Activated CD8-positive, alpha-beta T cell treated with anti-CD3 and anti-CD28 coated beads for 36 hours (primary cell): ENCODE results near the gene ZNF556. TPM values are rescaled to one million over a fixed set of nuclear protein-coding genes. Genes with fewer than 3 reads are reported as not detected.

Experiments used
- ATAC-seq: fragments of 200-7000 bp; cut with Tn5 transposase; one replicate; pipeline ENCODE4 v1.10.0; 2021; ENCODE audit warnings: mild to moderate bottlenecking, moderate library complexity
- CTCF ChIA-PET: fragments of 350-600 bp; sonication (Branson Sonifier 250); formaldehyde crosslinking; loops from one replicate; lab custom pipeline; 2021; ENCODE audit warnings: antibody characterized with exemption; lab: Charles Lee
- POLR2A ChIA-PET: fragments of 350-600 bp; sonication (Branson Sonifier 250); formaldehyde crosslinking; loops from one replicate; lab custom pipeline; 2021; ENCODE audit warnings: antibody characterized with exemption; lab: Charles Lee
- DNase-seq: peaks from one replicate; pipeline ENCODE4 v3.0.0-alpha.2; 2020
- H3K27ac Mint-ChIP-seq: one replicate; pipeline ENCODE4 v1.8.0; 2021; ENCODE audit warnings: mild to moderate bottlenecking, mixed read lengths
- H3K27me3 Mint-ChIP-seq: one replicate; pipeline ENCODE4 v1.8.0; 2021; ENCODE audit warnings: mixed read lengths
- H3K36me3 Mint-ChIP-seq: one replicate; pipeline ENCODE4 v1.8.0; 2021; ENCODE audit warnings: low read depth, mixed read lengths
- H3K4me1 Mint-ChIP-seq: one replicate; pipeline ENCODE4 v1.8.0; 2021; ENCODE audit warnings: low read depth, mixed read lengths
- H3K4me3 Mint-ChIP-seq: one replicate; pipeline ENCODE4 v1.8.0; 2021; ENCODE audit warnings: mild to moderate bottlenecking, moderate library complexity, mixed read lengths
- H3K9me3 Mint-ChIP-seq: one replicate; pipeline ENCODE4 v1.8.0; 2021; ENCODE audit warnings: mixed read lengths
- intact Hi-C: fragments of 100-400 bp; cut with micrococcal nuclease; formaldehyde crosslinking; loops from one replicate; pipeline ENCODE4 v1.10.0; 2022
- total RNA-seq, 2 experiments: library from RNA; stranded (reverse); gene quantifications; one replicate each; pipeline ENCODE4 v1.2.3, GENCODE V29; 2021
- TF ChIP-seq, protein P1 (sequence below): fragments of 200-600 bp; IDR thresholded peaks from one replicate; pipeline ENCODE4 v1.8.0; 2022; ENCODE audit warnings: antibody characterized with exemption, mild to moderate bottlenecking

Gene ZNF556
- total RNA-seq, 2 experiments from 2014 or later: not detected

DNA sequence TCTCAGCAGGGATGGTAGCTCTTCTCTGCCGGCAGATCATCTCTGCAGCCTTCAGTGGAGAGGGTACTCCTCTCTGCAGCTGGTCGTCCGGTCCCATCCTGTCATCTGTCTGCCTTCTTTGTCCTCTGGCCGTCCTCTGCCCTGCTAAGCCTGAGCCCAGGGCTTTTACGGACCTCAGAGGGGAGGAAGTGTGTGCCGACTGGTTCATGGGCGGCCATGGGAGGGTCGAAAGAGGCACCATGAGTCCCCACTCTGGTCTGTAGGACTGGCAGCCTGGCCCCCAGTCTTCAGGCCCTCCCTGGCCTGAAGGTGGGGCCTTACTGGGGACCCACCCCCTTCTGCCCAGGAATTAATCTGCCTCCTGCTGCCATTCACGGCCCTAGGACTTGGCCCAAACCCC lies 43.5 kb upstream of the ZNF556 start:
- peaks cover 16% of the 10 kb centered on the region for H3K36me3 Mint-ChIP-seq
- H3K4me1 Mint-ChIP-seq: peaks cover 5% of the 10 kb centered on the region
- no peak overlapping the region for H3K4me3 Mint-ChIP-seq
- intact Hi-C loops: no loop called here
- ChIA-PET CTCF (no interaction called here), POLR2A (no interaction called here)
- DNase-seq: no peak
- H3K27ac Mint-ChIP-seq: no peak overlapping the region
- H3K27me3 Mint-ChIP-seq: no peaks in the 10 kb centered on the region
- TF ChIP-seq, protein P1, sequence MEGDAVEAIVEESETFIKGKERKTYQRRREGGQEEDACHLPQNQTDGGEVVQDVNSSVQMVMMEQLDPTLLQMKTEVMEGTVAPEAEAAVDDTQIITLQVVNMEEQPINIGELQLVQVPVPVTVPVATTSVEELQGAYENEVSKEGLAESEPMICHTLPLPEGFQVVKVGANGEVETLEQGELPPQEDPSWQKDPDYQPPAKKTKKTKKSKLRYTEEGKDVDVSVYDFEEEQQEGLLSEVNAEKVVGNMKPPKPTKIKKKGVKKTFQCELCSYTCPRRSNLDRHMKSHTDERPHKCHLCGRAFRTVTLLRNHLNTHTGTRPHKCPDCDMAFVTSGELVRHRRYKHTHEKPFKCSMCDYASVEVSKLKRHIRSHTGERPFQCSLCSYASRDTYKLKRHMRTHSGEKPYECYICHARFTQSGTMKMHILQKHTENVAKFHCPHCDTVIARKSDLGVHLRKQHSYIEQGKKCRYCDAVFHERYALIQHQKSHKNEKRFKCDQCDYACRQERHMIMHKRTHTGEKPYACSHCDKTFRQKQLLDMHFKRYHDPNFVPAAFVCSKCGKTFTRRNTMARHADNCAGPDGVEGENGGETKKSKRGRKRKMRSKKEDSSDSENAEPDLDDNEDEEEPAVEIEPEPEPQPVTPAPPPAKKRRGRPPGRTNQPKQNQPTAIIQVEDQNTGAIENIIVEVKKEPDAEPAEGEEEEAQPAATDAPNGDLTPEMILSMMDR: no peak
- ATAC-seq: no peak
- peaks cover 2% of the 10 kb centered on the region for H3K9me3 Mint-ChIP-seq

DNA sequence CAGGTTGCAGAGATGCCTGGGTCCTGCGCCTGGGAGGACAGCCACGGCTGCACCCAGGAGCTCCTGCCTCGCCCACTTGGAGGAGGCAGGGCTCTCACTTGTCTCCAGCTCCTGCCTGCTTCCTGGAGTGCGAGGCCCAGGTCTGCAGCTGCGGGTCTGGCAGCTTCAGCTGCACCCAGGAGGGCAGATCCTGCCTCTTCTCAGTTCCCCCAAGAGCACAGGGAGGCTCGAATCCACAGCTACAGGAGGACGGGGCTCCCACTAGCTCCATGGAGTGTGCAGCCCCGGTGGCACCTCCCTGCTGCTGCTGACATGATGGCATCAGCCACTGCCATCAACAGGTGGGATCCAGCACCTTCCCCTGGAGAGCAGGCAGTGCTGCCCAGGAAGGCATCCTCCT lies 43.0 kb upstream of the ZNF556 start:
- intact Hi-C loops: no loop called here
- POLR2A ChIA-PET: no interaction called here
- H3K27ac Mint-ChIP-seq: no peak overlapping the region
- H3K4me3 Mint-ChIP-seq: no peak overlapping the region
- CTCF ChIA-PET: interaction anchor here (1.8 kb wide), 1 partner anchor 176 kb away, joined by 6 read pairs; no protein-coding TSS in a partner anchor
- H3K4me1 Mint-ChIP-seq: peaks cover 5% of the 10 kb centered on the region
- no peaks in the 10 kb centered on the region for H3K27me3 Mint-ChIP-seq
- TF ChIP-seq, protein P1: no peak
- H3K36me3 Mint-ChIP-seq: peaks cover 18% of the 10 kb centered on the region
- ATAC-seq (no peak), DNase-seq (no peak)
- H3K9me3 Mint-ChIP-seq: peaks cover 2% of the 10 kb centered on the region

DNA sequence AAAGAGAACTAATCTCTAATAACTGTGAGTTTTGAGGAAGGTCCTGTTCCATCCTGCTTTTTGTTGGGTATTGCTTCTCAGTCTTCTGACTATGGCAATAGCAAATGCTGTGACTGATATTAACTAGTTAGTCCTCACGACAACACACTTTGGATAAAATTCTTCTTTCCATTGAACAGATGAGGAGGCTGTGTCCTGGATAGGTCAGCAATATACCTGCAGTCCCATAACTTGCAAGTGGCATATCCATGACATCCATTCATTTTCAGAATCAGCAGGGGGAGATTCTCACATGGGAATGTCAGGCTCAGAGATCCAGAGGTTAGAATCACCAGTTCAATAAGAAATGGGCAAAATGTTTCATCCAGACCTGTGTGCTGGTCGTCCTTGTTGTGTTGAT lies 40.1 kb upstream of the ZNF556 start:
- ChIA-PET POLR2A (no interaction called here), CTCF (no interaction called here)
- no peaks in the 10 kb centered on the region for H3K4me1 Mint-ChIP-seq
- ATAC-seq (no peak), DNase-seq (no peak)
- intact Hi-C loops: no loop called here
- no peak overlapping the region for H3K27ac Mint-ChIP-seq
- H3K27me3 Mint-ChIP-seq: no peaks in the 10 kb centered on the region
- TF ChIP-seq, protein P1: no peak
- H3K4me3 Mint-ChIP-seq: no peak overlapping the region
- peaks cover 31% of the 10 kb centered on the region for H3K36me3 Mint-ChIP-seq
- H3K9me3 Mint-ChIP-seq: peaks cover 13% of the 10 kb centered on the region

DNA sequence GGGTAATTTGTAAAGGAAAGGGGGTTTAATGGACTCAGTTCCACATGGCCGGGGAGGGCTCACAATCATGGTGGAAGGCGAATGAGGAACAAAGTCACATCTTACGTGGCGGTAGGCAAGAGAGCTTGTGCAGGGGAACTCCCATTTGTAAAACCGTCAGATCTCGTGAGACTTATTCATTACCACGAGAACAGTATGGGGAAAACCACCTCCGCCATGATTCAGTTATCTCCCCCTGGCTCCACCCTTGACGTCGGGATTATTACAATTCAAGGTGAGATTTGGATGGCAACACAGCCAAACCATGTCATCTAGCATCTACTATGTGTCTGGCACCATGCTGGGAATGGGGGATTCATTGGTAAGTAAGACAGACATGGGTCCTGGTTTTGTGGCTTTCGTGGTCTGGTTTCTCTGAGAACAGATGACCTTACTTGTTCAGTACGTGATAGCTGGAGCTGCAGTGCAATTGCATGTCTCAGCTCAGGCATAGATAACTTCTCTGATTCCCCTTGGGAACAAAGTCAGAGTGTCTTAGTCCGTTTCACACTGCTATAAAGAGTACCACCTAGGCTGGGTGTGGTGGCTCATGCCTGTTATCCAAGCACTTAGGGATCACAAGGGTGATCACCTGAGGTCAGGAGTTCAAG lies 39.2 kb upstream of the ZNF556 start:
- intact Hi-C loops: no loop called here
- ChIA-PET POLR2A (no interaction called here), CTCF (no interaction called here)
- Mint-ChIP-seq H3K27me3 (no peaks in the 10 kb centered on the region), H3K9me3 (peaks cover 22% of the 10 kb centered on the region), H3K27ac (no peak overlapping the region), H3K36me3 (peaks cover 40% of the 10 kb centered on the region), H3K4me3 (no peak overlapping the region), H3K4me1 (no peaks in the 10 kb centered on the region)
- DNase-seq: no peak
- ATAC-seq: no peak
- TF ChIP-seq, protein P1: no peak

DNA sequence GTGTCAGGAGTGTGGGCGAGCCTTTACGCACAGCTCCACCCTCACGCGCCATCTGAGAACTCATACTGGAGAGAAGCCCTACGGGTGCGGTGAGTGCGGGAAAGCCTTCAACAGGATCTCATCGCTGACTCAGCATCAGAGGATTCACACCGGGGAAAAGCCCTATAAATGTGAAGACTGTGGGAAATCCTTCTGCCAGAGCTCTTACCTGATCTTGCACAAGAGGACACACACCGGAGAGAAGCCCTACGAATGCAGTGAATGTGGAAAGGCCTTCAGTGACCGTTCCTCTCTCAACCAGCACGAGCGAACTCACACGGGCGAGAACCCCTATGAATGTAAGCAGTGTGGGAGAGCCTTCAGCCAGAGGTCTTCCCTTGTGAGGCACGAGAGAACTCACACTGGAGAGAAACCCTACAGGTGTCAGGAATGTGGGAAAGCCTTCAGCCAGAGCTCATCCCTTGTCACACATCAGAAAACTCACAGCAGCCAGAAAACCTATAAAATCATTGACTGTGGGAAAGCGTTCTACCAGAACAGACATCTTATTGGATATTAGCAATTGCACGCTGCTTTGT lies 32.8 kb upstream of the ZNF556 start:
- Mint-ChIP-seq H3K4me1 (no peaks in the 10 kb centered on the region), H3K4me3 (no peak overlapping the region), H3K27me3 (no peaks in the 10 kb centered on the region), H3K27ac (no peak overlapping the region), H3K36me3 (peaks cover 61% of the 10 kb centered on the region), H3K9me3 (peaks cover 55% of the 10 kb centered on the region)
- CTCF ChIA-PET: no interaction called here
- ATAC-seq (no peak), DNase-seq (no peak)
- POLR2A ChIA-PET: no interaction called here
- intact Hi-C loops: no loop called here
- TF ChIP-seq, protein P1: no peak
